Colon (tissue), 2 donors: Measurements from ENCODE around the gene MEI1.

Source experiments
- FAIRE-seq: peaks from 2 replicates; lab custom pipeline; 2012; peaks lifted over from hg19 to GRCh38; lab: Jason Lieb, UNC
- donor health status: control.
- donor health status: control.

MEI1 gene

DNA sequence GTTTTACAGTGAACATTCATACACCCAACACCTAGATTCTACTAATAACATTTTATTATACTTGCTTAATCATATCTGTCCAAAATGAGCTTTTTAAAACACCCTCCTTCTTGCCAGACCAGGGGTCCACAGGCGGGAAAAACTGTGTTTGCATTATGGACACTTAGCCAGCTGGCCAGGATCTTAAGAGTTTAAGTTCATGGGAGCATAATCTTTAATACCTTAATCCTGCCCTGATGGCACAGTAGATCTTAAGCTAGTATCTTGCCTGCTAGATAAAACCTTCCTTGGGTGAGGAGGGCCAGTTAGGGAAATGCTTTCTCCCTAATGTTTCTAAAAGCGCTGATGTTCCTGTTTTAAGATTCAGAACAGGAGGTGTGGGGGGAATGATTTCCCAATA is 88.0 kb downstream of the MEI1 start:
- FAIRE-seq: no peak

DNA sequence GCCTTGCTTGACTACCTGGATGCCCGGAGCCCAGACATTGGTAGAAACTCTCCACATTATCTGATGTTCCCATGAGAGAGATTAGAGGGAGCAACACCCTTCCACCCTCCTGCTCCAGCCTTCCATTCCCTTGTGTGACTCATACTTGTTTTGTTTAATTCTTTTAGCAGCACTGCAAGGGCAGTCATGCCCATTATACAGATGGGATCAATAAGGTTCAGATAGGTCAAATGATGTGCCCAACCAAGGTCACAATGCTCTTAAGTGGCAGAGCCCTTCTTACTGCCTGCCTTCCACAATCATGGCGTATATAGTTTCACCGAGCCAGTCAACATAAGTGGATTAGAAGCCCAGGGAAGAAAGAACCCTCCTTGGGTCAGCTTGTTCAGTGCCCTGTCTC is 94.6 kb downstream of the MEI1 start:
- no peak for FAIRE-seq

DNA sequence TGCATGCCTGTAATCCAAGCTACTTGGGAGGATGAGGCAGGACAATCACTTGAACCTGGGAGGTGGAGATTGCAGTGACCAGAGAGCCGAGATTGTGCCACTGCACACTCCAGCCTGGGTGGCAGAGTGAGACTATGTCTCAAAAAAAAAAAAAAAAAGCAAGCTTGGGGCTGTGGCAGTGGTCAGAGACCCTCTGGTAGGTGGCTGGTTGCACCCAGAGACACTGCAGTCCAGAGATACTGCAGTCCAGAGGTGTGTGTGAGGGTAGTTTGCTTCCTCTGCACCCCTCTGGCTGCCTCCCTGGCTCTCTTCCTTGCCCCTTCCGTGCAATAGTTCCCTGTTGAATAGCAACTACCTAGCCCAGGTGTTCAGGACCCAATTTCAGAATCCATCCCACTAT is 99.4 kb downstream of the MEI1 start:
- FAIRE-seq: no peak

DNA sequence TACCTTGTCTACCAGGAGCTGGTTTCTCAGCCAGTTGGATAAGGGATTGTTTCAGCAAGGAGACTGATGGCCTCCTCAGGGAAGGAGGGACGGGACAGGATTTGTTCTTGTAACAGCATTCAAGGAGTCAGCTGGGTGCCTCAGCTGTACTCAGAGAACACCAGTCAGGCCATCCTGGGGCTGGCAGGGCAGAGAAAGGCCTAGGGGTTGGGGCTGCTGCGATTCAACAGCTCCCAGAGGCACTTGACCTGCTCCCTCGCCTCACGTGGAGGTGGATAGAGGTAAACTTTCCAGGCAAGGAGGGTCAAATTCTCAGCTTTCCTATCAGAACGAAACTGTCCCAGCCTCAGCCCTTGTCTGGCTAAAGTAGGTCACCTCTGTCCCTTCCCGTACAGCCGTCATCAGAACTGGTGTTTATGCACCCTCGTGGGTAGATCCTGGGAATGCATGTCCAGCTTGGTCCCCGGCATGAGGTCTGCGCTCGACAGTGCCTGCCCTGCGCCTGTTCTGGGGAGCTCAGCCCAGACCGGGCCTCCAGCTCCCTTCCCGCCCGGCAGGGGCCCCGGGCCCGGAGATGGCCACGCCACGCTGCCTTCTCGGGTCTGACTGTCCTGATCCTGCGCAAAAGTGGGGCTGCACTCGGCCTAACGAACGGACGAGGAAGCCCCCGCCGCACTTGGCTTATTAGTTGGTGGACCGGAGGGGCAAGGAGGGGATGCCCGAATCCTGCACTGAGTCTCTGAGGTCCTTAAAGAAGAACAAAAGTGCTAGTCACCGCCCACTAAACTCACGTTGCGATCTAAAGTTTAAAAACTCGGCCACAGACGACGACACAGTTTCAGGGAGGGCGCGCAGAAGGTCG is 100.4 kb downstream of the MEI1 start:
- FAIRE-seq: no peak

DNA sequence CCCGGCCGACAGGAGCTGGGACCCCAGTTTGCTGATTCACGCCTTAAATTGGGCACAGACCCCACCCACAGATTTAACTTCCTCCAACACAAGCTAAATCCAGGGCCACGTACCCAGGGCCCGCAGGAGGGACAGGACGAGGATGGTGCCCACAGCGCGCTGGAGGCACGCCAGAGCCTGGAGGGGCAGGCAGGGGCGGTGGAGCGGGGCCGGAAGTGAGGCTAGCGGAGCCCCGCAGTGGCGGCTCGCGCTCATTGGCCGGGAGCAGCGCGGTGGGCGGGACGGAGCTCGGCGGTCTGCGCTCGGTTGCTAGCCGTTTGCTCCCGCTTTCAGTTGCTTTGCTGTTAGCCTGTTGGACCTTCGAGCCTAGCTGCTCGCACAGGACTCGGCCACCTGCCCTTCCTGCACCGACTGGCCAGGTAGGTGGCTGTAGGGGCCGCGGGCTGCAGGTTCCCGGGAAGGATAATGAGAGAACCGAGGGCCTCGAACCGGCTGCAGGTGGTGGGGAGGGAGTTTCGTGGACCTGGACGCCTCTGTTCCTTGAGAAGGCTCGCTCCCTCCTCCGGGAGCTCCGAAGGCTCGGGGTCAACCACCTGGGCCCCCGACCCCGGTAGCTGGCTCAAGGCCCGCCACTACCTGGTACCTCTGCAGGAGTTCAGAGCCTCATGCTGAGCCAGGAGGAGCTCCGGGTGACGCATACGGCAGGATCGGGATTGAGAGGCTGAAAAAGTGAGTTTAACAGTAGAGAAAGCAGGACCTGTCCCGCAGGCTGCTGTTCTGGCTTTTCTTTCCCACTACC is 101.2 kb downstream of the MEI1 start, which contains the start of gene CCDC134:
TSS of gene CCDC134 (plus strand) at position 332 of the 799 bp plus-strand sequence. CDS start 8,212 bp downstream, outside the sequence.
- FAIRE-seq: no peak

DNA sequence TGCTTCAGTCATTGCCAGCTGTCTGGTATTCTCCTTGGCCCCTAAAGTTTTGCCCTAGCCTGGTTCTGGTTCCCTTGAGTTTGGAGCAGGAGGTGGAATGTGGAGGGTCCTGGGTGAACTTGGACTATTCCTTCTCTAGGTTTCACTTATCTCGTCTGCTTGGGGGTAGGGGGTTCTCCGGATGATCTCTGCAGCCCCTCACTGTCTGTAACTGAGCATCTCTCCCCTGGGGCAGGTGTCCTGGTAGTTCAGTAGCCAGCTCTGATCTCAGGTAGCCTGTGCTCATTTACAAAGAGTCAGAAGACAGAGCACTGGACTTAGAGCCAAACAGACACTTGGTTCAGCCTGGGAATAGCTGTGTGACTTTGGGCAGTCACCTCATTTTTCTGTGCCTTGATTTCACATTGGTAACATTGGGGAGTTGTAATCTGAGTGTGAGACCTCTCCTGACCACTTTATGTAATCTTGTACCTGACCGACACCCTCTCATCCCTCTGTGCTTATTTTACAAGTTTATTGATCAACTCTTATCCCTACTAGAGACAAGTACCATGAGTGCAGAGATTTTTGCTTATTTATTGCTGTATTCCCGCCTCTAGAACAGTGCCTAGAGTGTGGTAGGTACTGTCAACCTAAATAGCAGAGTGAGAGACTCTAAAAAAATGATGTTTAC is 102.0 kb downstream of the MEI1 start:
- no peak for FAIRE-seq

DNA sequence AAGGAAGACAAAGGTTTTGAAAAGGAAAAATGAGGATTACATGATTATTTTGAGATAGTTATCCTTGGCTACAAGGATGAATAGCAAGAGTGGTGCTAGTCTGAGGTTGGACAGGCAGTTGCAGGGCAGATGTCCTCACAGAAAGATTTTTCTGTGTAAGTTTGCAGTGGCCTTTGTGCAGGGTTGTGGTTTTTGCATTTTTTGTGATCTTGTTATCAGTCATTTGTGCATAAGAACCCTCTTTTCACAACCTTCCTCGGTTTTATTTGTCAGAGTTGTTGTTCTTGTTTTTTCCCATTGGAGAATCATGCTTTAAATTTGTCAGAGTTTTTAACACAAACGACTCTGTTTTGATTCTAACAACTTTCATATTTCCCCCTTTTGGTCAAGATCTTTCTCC is 102.6 kb downstream of the MEI1 start:
- no peak for FAIRE-seq

DNA sequence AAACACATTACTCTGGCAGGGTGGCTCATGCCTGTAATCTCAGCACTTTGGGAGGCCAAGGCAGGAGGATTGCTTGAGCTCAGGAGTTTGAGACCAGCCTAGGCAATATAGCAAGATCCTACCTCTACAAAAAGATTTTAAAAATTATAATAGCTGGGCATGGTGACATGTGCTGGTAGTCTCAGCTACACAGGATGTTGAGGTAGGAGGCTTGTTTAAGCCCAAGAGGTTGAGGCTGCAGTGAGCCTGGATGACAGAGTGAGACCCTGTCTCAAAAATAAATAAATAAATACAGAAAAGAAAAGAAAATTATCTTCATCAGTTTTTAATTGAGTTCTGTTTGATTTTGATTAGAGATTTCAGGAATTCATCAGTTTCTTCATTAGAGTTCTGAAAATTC is 106.3 kb downstream of the MEI1 start:
- FAIRE-seq: no peak

DNA sequence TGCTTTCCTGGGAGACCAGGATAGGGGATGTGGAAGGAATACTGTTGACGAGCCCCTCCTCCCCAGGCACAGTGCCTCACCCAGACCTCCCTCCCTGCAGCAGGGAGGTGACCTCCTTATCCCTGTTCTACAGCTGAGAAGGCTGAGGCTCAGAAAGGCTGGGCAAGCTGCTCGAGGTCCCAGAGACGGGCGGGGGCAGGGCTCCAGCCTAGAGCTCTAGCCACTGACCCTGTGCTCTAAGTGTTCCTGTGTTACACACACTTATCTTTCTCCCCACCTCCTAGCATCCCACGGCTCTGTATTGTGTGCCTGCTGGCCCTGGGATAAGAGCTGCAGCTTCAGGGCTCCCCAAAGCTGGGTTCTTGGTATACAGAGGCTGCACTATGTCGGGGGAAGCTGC is 109.1 kb downstream of the MEI1 start:
- no peak for FAIRE-seq

DNA sequence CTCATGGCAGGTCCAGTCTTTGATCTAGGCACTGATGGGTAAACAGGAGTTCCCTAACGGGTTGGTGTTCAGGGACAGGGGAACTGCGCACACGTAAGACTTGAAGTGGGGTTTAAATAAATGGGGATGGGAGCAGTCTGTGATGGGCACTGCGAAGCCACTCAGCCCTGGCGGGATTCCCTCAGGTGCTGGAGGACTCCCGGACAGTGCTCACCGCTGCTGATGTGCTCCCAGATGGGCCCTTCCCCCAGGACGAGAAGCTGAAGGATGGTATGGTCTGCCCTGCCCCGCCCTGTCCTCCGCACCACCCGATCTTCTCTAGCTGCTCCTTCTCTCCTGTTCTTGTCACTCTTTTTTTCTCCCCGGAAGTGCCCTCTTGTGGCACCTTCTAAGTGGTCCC is 110.7 kb downstream of the MEI1 start:
- FAIRE-seq: no peak

DNA sequence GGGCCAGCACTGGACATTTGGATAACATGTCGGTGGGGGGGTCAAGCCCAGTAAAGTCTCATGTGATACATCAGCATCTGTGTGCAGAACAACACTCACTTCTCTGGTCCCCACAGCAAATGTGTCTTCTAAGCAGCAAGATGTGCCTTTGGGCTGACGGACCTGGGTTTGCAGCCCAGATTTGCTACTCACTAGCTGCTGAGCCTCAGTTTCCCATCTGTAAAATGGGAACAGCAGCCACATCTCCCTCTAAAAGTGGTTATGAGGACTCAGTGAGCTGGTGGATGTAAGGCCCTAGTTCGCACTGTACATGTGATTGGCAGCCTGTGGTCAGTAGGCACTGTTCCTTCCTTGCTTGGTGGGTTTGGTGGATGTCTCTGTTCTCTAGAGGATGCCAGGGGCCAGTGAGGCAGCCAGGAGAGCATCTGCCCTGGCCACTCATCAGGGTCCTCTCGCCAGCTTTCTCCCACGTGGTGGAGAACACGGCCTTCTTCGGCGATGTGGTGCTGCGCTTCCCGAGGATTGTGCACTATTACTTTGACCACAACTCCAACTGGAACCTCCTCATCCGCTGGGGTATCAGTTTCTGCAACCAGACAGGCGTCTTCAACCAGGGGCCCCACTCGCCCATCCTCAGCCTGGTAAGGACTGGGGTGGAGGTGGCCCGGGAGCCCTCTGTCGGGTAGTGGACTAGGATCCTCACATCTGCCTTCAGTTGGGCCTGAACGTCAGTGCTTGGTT is 113.7 kb downstream of the MEI1 start:
- FAIRE-seq: no peak

DNA sequence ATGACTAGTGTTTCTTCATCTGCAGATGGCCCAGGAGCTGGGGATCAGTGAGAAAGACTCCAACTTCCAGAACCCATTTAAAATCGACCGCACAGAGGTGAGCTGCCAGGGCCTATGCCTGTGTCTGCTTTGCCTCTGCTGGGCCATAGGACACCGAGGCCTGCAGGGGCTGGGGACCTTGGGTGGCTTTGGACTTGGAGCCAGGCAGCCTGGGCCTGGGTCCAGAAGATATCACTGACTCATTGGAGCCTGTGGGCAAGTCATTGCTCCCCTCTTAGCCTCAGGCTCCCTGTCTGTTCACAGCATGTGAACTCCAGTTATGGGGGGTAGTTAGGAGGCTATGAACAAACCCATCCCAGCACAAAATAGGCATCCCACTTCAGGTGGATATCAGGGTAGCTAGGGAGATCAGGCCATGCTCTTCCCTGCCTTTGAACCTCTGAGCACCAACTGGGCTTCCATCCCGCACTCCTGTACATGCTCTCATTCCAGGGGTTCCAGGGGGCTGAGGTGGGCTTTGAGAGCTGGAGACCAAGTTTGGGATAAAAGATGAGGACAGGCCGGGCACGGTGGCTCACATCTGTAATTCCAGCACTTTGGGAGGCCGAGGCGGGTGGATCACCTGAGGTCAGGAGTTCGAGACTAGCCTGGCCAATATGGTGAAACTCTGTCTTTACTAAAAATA is 114.6 kb downstream of the MEI1 start:
- no peak for FAIRE-seq

DNA sequence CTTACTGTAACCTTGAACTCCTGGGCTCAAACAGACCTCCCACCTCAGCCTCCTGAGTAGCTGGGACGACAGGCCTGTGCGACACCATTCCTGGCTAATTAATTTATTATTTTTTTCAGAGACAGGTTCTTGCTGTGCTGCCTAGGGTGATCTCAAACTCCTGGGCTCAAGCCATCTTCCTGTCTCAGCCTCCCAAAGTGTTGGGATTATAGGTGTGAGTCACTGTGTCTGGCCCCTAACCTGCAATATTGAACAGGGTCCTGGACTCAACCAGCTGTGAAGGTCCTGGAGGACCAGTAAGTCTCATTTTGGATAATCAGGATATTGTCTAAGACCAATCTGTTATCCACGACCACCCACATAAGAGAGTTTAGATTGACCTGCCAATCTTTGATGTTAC is 116.4 kb downstream of the MEI1 start:
- no peak for FAIRE-seq

DNA sequence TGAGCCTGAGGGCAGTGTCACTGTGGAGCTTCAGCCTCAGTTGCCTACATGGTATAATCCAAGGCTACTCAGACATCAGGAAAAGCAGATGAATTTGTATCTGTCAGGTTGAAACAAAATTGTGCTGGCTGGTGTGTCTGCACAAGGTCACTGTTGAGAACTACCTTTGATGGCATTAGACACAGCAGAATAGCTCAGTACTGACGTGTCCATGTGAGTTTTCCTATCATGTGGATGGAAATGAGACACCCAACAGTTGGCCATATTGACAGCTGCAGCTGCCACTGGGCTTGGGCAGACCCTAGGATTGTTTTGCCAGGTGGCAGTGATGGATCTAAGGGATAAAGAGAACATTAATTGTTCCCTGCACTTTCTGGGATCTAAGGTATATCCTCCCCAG is 116.9 kb downstream of the MEI1 start:
- no peak for FAIRE-seq

DNA sequence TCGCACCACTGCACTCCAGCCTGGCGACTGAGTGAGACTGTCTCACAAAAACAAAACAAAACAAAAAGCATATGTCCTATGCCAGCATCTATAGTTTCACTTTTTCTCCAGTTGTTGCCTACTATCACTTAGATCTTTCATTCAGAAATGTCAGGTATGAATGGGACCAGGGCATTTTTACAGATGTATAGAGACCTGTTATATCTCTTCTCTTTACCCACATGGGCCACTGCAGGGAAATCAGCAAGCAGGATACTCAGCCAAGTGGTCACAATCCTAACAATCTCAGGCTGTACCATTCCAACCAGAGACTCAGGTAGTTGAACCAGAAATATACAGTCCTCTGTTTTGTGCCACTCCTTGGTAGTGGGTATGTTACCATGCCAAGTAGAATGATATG is 117.6 kb downstream of the MEI1 start:
- FAIRE-seq: no peak

DNA sequence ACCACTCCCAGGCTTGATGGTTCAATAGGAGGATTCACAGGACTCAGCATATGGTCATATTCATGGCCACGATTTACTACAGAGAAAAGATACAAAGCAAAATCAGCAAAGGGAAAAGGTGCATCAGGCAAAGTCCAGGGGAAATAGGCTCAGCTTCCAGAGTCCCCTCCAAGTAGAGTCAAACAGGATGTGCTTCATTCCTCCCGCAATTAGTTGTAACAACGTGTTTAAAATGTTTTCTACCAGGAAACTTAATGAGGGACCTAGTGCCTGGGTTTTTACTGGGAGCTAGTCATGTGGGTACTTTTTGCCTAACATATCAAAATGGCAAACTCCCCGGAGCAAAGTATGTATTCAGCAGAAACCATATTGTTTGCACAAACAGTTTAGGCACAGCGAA is 118.7 kb downstream of the MEI1 start:
- FAIRE-seq: no peak

DNA sequence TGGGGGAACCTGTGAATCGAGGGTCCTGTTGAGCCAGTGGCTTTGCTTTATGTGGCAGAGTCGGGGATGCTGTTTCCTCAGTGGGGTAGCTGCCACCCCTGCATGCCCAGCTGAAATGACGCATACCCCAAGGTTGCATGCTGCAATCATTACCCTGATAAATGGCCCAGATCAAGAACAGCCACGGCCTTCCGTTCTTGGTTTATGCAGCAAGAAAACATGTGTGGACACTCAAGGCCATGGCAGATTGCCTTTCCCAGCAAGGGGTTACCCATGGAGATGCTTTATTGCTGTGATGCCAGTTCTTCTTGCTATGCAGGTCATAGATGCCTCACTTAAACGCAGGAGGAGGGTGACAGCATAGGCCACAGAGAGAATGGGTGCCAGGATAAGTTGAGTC is 119.3 kb downstream of the MEI1 start:
- no peak for FAIRE-seq

DNA sequence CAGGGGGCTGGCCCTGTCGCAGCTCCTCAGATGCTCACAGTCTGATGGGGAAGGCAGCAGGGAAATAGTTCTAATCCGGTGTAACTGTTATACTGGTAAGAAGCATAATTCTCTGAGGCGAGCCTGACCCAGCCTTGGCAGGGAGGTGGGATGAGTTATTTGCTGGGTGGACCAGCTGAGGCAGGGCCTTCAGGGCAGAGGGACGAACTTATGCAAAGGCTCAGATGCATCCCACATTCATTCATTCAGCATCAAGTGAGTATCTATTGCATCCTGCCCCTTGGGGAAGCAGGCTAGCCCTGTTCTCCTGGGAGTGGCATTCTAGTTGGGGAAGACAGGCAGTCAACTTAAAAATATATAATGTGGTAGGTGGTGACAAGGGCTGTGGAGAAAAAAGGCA is 120.0 kb downstream of the MEI1 start:
- FAIRE-seq: no peak

DNA sequence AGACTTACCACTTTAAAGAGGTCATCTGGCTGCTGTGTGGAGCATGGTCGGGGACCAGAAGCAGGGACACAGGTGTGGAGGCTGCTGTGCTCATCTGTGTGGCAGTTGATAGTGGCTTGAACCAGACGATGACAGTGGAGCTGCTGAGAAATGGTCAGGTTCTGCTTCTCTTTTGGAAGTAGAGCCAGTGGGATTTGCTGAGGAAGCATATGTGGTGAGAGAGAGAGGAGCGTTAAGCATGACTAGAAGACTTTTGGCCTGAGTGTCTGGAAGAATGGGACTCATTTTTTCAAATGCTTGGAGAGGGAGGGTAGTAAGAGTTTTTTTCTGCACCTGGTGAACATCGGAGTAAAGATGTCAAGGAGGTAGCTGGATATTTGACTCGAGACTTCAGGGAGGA is 121.1 kb downstream of the MEI1 start:
- FAIRE-seq: no peak

DNA sequence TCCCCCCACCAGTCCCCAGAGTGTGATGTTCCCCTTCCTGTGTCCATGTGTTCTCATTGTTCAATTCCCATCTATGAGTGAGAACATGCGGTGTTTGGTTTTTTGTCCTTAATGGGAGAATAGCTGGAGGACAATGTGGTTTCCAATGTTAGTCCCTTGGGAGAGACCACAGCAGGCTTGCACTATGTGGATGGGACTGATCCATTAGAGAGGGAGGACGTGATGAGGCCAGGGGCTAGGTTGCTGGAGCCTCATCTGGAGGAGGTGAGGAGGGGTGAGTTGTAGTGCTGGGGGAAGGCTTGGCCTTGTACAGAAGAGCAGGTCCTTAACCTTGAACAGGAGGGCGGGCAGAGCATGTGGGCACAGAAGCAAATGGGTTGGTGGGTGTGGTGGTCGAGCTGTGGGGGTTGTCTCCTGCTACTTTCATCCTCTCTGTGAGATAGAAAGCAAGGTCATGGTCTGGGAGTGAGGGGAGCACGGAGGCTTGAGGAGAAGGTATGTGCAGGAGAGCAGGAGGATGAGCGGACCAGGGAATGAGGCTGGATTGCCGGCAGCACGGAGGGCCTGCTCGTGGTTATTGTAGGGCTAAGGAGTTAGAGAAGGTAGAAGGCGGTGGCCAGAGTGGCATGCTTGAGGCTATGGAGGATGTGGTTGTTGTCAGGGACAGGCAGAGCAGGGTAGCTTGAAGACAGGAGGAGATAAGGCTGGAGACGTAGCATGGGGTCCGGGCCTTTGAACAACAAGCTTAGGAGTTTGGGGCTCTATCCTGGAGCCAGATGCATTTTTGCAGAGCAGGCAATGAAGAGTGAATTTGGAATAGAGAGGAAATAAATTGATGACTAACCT is 122.4 kb downstream of the MEI1 start:
- no peak for FAIRE-seq
